ENCODE measurements around the gene CLEC4G. TPM values are rescaled to one million over a fixed set of nuclear protein-coding genes. Genes with fewer than 3 reads are reported as not detected.

Gene CLEC4G
- polyA plus RNA-seq, 2 of the 4 experiments (the other 2 are of a cell fraction), result not detected

- FAIRE-seq (no peak), ATAC-seq (no peak)
Observed at GRCh38 chr19:7742575-7742974, 10.7 kb upstream of the CLEC4G start.

GRCh38 chr19:7740682-7741054 is 8.8 kb upstream of the CLEC4G start:
- ChIA-PET POLR2A (no interaction called here), CTCF (interaction anchor here (0.7 to 1.1 kb wide), 2 partner anchors 13 to 131 kb away, joined by 3 read pairs; no protein-coding TSS in a partner anchor)
- ATAC-seq (no peak), FAIRE-seq (no peak), DNase-seq (ENCODE audit: low read depth in 1 of 2, low spot score in 1 of 2) (no peak)
- H3K4me1 ChIP-seq, result no peaks in the 10 kb centered on the region
- H3K4me2 ChIP-seq, result no peak overlapping the region
- no peak overlapping the region for H3K27ac ChIP-seq
- no peaks in the 10 kb centered on the region for H3K9me3 ChIP-seq
- TF ChIP-seq RFX5 (IDR thresholded peaks at IDR 0.05) (no peak), ESRRA (IDR thresholded peaks at IDR 0.05; ENCODE audit: borderline replicate concordance, low read length) (no peak), PBX3 (IDR thresholded peaks at IDR 0.05) (no peak), HDAC2 (IDR thresholded peaks at IDR 0.05) (no peak), HOXB5 (CRISPR knock-in tag; IDR thresholded peaks at IDR 0.05) (no peak), KDM1A (IDR thresholded peaks at IDR 0.05; ENCODE audit: low read depth) (no peak), ATOH8 (CRISPR knock-in tag; IDR thresholded peaks at IDR 0.05; ENCODE audit: low read depth) (no peak), TP53 (CRISPR knock-in tag; IDR thresholded peaks at IDR 0.05) (no peak), EHF (CRISPR knock-in tag; IDR thresholded peaks at IDR 0.05) (no peak), JUN (IDR thresholded peaks at IDR 0.05) (no peak), E2F6 (IDR thresholded peaks at IDR 0.05; ENCODE audit: borderline replicate concordance, low read depth) (no peak), ZNF302 (CRISPR knock-in tag; IDR thresholded peaks at IDR 0.05) (no peak), ZC3H11A (IDR thresholded peaks at IDR 0.05) (no peak), RAD21 (conservative IDR thresholded peaks at IDR 0.05 in 1 of 2, IDR thresholded peaks at IDR 0.05 in 1 of 2) (no peak), NPAS2 (CRISPR knock-in tag; IDR thresholded peaks at IDR 0.05; ENCODE audit: borderline replicate concordance) (no peak), CBX2 (IDR thresholded peaks at IDR 0.05; ENCODE audit: borderline replicate concordance, low read depth) (no peak), PHF8 (IDR thresholded peaks at IDR 0.05; ENCODE audit: borderline replicate concordance, low read depth) (no peak), ZSCAN20 (CRISPR knock-in tag; IDR thresholded peaks at IDR 0.05) (no peak), CTCF (IDR thresholded peaks at IDR 0.05) (no peak)
- 51% methylated on average over 6 of the region's 6 CpGs for WGBS (ENCODE audit: missing lambda C conversion rate)
- no peak overlapping the region for H3K4me3 ChIP-seq

More at GRCh38 chr19:7742575-7742974, 10.7 kb upstream of the CLEC4G start:
- no peak for DNase-seq (ENCODE audit: low read depth in 1 of 2, low spot score in 1 of 2)
- H3K4me1 ChIP-seq, result no peaks in the 10 kb centered on the region
- 23% methylated on average over 2 of the region's 2 CpGs for WGBS (ENCODE audit: missing lambda C conversion rate)
- H3K27ac ChIP-seq, result no peak overlapping the region
- ChIA-PET POLR2A (no interaction called here), CTCF (no interaction called here)
- no peak overlapping the region for H3K4me2 ChIP-seq
- no peaks in the 10 kb centered on the region for H3K9me3 ChIP-seq
- no peak overlapping the region for H3K4me3 ChIP-seq
- TF ChIP-seq CEBPB (IDR thresholded peaks at IDR 0.05) (no peak), ZSCAN20 (CRISPR knock-in tag; IDR thresholded peaks at IDR 0.05) (no peak), CHD4 (IDR thresholded peaks at IDR 0.05; ENCODE audit: borderline replicate concordance) (no peak), HES2 (IDR thresholded peaks at IDR 0.05) (no peak), EHMT2 (IDR thresholded peaks at IDR 0.05; ENCODE audit: low read depth) (no peak), NPAS2 (CRISPR knock-in tag; IDR thresholded peaks at IDR 0.05; ENCODE audit: borderline replicate concordance) (no peak), HOXB5 (CRISPR knock-in tag; IDR thresholded peaks at IDR 0.05) (no peak), CBX8 (IDR thresholded peaks at IDR 0.05) (no peak), JUNB (IDR thresholded peaks at IDR 0.05) (no peak), SMC3 (IDR thresholded peaks at IDR 0.05) (no peak), MAX (IDR thresholded peaks at IDR 0.05) (no peak), MAZ (IDR thresholded peaks at IDR 0.05; ENCODE audit: borderline replicate concordance, low read depth, low read length) (no peak), ELK1 (IDR thresholded peaks at IDR 0.05; ENCODE audit: low read depth, low read length) (no peak), FOSL2 (IDR thresholded peaks at IDR 0.05) (no peak), FOSL2 (CRISPR knock-in tag; IDR thresholded peaks at IDR 0.05) (no peak), KDM5A (IDR thresholded peaks at IDR 0.05) (no peak), USF2 (IDR thresholded peaks at IDR 0.05) (no peak), CHD2 (IDR thresholded peaks at IDR 0.05; ENCODE audit: low read length, partially characterized antibody) (no peak), ZFP36 (IDR thresholded peaks at IDR 0.05; ENCODE audit: borderline replicate concordance, partially characterized antibody) (no peak), RARB (CRISPR knock-in tag; IDR thresholded peaks at IDR 0.05) (no peak)
